HG03045 (cell line): ENCODE data around the gene COX10.

Experiments used
- ATAC-seq: cut with Tn5 transposase; IDR thresholded peaks from one replicate; pipeline ENCODE4 v1.9.1; 2021; ENCODE audit warnings: mild to moderate bottlenecking, moderate library complexity; ENCODE audit not compliant: unreplicated experiment

The COX10 gene

GRCh38 chr17:14245002-14245401 lies 175.7 kb downstream of the COX10 start:
- ATAC-seq = no peak

GRCh38 chr17:14245629-14246028 lies 176.3 kb downstream of the COX10 start:
- ATAC-seq = no peak
